Natural killer cell (primary cell): ENCODE results near the gene ZBTB22. TPM values are rescaled to one million over a fixed set of nuclear protein-coding genes. Genes with fewer than 3 reads are reported as not detected.

Source experiments
- ATAC-seq, 3 donors: fragments of 150-1000 bp in 2 of 3; fragments of 200-7000 bp in 1 of 3; cut with Tn5 transposase; 1 replicate in 1 of 3; 2 replicates in 2 of 3; pipeline ENCODE4 v1.10.0; 2021; ENCODE audit warnings: mild to moderate bottlenecking in 2 of 3, moderate library complexity in 2 of 3
- DNase-seq, 2 donors: peaks; one replicate each; pipeline versions ENCODE4 v3.0.0 to v3.0.0-alpha.2; 2013 to 2021; ENCODE audit warnings: mixed read lengths in 1 of 2
- H3K27ac ChIP-seq: one replicate; pipeline ENCODE4 v1.5.1; 2013; ENCODE audit warnings: mild to moderate bottlenecking, low read length
- H3K27me3 ChIP-seq: one replicate; pipeline ENCODE4 v1.6.1; 2013; ENCODE audit warnings: low read length; ENCODE audit not compliant: control insufficient read depth, insufficient read depth
- H3K36me3 ChIP-seq: one replicate; pipeline ENCODE4 v1.6.1; 2013; ENCODE audit warnings: low read length; ENCODE audit not compliant: control insufficient read depth, insufficient read depth
- H3K4me1 ChIP-seq: one replicate; pipeline ENCODE4 v1.6.1; 2013; ENCODE audit warnings: low read length; ENCODE audit not compliant: control insufficient read depth, insufficient read depth
- H3K4me3 ChIP-seq: one replicate; pipeline ENCODE4 v1.5.1; 2013; ENCODE audit warnings: low read length
- H3K9me3 ChIP-seq: one replicate; pipeline ENCODE4 v1.6.1; 2013; ENCODE audit warnings: low read length; ENCODE audit not compliant: control insufficient read depth, insufficient read depth
- H3K27ac Mint-ChIP-seq, 2 donors: one replicate each; pipeline ENCODE4 v1.8.0; 2022; ENCODE audit warnings: mild to moderate bottlenecking in 2 of 2, mixed read lengths in 2 of 2, moderate library complexity in 1 of 2
- H3K27me3 Mint-ChIP-seq, 2 donors: one replicate each; pipeline ENCODE4 v1.8.0; 2022; ENCODE audit warnings: low read depth in 2 of 2, mixed read lengths in 2 of 2
- H3K36me3 Mint-ChIP-seq: one replicate; pipeline ENCODE4 v1.8.0; 2022; ENCODE audit warnings: mixed read lengths
- H3K4me1 Mint-ChIP-seq, 2 donors: one replicate each; pipeline ENCODE4 v1.8.0; 2022; ENCODE audit warnings: mixed read lengths in 2 of 2
- H3K4me3 Mint-ChIP-seq: one replicate; pipeline ENCODE4 v1.8.0; 2022; ENCODE audit warnings: mild to moderate bottlenecking, moderate library complexity, mixed read lengths
- H3K9me3 Mint-ChIP-seq, 2 donors: one replicate each; pipeline ENCODE4 v1.8.0; 2022; ENCODE audit warnings: mixed read lengths in 2 of 2
- WGBS: methylation state at CpG from one replicate; pipeline ENCODE4 v1.1.7; 2013; ENCODE audit warnings: missing lambda C conversion rate; ENCODE audit not compliant: insufficient coverage; 5-methylcytosine and 5-hydroxymethylcytosine counted together
- intact Hi-C: fragments of 100-400 bp; cut with micrococcal nuclease; formaldehyde crosslinking; loops from one replicate; pipeline ENCODE4 v1.14.2; 2022
- total RNA-seq, 4 donors: library from RNA; stranded (reverse); fragments of 120-200 nt in 1 of 4; gene quantifications; one replicate each; pipeline versions ENCODE4 v1.2.3 to v1.2.4, GENCODE V29; 2013 to 2022
- TF ChIP-seq, protein P1 (sequence below): fragments of 200-600 bp; IDR thresholded peaks from one replicate; pipeline ENCODE4 v1.8.0; 2022; ENCODE audit warnings: antibody characterized with exemption

ZBTB22 gene
- total RNA-seq, 3 donors from 2014 or later (not counting 1 experiment from before 2014, with no cell fraction given) = 20.4 to 34.0 (median 25.9) TPM

DNA sequence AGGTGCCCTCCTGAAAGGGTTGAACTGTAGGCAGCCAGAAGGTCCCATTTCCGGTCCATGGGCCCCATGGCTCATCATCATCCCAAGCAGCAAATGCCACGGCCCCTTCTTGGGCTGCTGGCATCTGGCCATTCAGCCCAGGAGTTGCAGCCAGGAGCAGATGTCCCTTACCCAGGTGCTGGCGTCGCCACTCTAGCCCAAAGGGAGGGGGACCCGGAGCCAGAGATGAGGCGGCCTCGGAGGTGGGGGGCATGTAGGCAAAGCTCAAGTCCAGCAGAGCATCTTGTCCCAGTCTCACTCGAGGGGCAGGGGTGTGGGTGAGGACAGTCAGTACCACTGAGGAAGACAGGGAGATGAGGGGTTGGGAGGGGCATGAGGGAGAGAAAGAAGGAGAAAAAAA, 12.5 kb downstream of the ZBTB22 start:
- no peak for ATAC-seq
- intact Hi-C loops = no loop called here
- no peak overlapping the region for H3K4me3 Mint-ChIP-seq

DNA sequence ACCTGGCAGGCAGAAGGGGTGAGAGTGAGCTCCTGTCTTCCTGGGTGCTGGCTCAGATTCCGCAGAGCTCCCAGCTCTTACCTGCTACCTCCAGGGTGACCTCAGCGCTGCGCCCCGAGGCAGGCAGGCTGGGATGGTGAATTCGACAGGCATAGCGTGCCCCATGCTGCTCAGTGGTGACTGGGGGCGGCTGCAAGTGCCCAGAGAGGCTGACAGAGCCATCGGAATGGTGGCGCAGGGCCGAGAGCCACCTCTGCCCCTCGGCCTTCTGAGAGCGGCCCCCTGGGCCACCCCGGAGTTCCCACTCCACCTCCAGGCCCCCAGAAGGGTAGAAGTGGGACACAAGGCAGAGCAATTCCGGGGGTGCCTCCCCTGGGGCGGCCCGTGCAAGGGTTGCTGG, 13.3 kb downstream of the ZBTB22 start:
- intact Hi-C loops = no loop called here
- no peak overlapping the region for H3K4me3 Mint-ChIP-seq
- H3K36me3 Mint-ChIP-seq = no peaks in the 10 kb centered on the region
- DNase-seq (no peak), ATAC-seq (no peak)
- peaks cover 36 to 63% of the 10 kb centered on the region in 2 donors for H3K4me1 Mint-ChIP-seq
- peaks cover 50% of the 10 kb centered on the region for H3K36me3 ChIP-seq
- no peak overlapping the region for H3K27ac ChIP-seq
- no peaks in the 10 kb centered on the region for H3K9me3 Mint-ChIP-seq
- no peaks in the 10 kb centered on the region for H3K27me3 ChIP-seq
- H3K27ac Mint-ChIP-seq = peak overlapping the region in 1 of 2 donors; percentile 65
- WGBS = 97% methylated on average over 15 of the region's 16 CpGs
- H3K27me3 Mint-ChIP-seq = no peaks in the 10 kb centered on the region
- H3K9me3 ChIP-seq = no peaks in the 10 kb centered on the region
- no peak overlapping the region for H3K4me3 ChIP-seq
- H3K4me1 ChIP-seq = peaks cover 26% of the 10 kb centered on the region
- TF ChIP-seq, protein P1, sequence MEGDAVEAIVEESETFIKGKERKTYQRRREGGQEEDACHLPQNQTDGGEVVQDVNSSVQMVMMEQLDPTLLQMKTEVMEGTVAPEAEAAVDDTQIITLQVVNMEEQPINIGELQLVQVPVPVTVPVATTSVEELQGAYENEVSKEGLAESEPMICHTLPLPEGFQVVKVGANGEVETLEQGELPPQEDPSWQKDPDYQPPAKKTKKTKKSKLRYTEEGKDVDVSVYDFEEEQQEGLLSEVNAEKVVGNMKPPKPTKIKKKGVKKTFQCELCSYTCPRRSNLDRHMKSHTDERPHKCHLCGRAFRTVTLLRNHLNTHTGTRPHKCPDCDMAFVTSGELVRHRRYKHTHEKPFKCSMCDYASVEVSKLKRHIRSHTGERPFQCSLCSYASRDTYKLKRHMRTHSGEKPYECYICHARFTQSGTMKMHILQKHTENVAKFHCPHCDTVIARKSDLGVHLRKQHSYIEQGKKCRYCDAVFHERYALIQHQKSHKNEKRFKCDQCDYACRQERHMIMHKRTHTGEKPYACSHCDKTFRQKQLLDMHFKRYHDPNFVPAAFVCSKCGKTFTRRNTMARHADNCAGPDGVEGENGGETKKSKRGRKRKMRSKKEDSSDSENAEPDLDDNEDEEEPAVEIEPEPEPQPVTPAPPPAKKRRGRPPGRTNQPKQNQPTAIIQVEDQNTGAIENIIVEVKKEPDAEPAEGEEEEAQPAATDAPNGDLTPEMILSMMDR = no peak

More for the DNA sequence above, 12.5 kb downstream of the ZBTB22 start:
- no peak overlapping the region for H3K4me3 ChIP-seq
- peaks cover 50% of the 10 kb centered on the region for H3K36me3 ChIP-seq
- 95% methylated on average over 8 of the region's 8 CpGs for WGBS
- no peak for DNase-seq
- H3K4me1 Mint-ChIP-seq = peaks cover 27 to 54% of the 10 kb centered on the region in 2 donors
- no peaks in the 10 kb centered on the region for H3K27me3 Mint-ChIP-seq
- TF ChIP-seq, protein P1 = no peak
- H3K27ac ChIP-seq = no peak overlapping the region
- no peaks in the 10 kb centered on the region for H3K36me3 Mint-ChIP-seq
- H3K27me3 ChIP-seq = no peaks in the 10 kb centered on the region
- H3K9me3 ChIP-seq = no peaks in the 10 kb centered on the region
- peak overlapping the region; percentile 9 to 45 for H3K27ac Mint-ChIP-seq
- no peaks in the 10 kb centered on the region for H3K9me3 Mint-ChIP-seq
- H3K4me1 ChIP-seq = peaks cover 20% of the 10 kb centered on the region

DNA sequence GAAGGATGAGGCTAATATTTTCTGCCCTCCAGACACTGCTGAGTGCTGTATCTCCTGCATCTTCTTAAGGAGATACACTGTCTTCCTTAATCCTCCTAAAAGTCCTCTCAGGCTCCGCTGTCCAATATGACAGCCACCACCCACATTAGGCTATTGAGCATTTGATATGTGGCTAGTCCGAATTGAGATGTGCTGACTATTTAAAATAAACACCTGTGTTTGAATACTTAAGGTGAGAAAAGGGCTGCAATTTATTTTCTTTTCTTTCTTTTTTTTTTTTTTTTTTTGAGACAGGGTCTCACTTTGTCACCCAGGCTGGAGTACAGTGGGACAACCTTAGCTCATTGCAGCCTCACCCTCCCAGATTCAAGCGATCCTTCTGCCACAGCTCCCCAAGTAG, 15.7 kb downstream of the ZBTB22 start:
- ATAC-seq (no peak), DNase-seq (no peak)
- peaks cover 39% of the 10 kb centered on the region for H3K4me1 ChIP-seq
- peaks cover 43 to 72% of the 10 kb centered on the region in 2 donors for H3K4me1 Mint-ChIP-seq
- no peak overlapping the region for H3K27ac ChIP-seq
- no peak overlapping the region for H3K4me3 Mint-ChIP-seq
- H3K27ac Mint-ChIP-seq = peak overlapping the region; percentile 99
- H3K36me3 Mint-ChIP-seq = no peaks in the 10 kb centered on the region
- H3K36me3 ChIP-seq = peaks cover 41% of the 10 kb centered on the region
- TF ChIP-seq, protein P1 = no peak
- 88% methylated on average over 1 of the region's 3 CpGs for WGBS
- no peaks in the 10 kb centered on the region for H3K9me3 Mint-ChIP-seq
- intact Hi-C loops = no loop called here
- no peaks in the 10 kb centered on the region for H3K27me3 ChIP-seq
- no peaks in the 10 kb centered on the region for H3K27me3 Mint-ChIP-seq
- no peaks in the 10 kb centered on the region for H3K9me3 ChIP-seq
- H3K4me3 ChIP-seq = no peak overlapping the region
